Measurements from ENCODE around the gene PALS1. TPM values are rescaled to one million over a fixed set of nuclear protein-coding genes. Genes with fewer than 3 reads are reported as not detected.

PALS1 gene
- total and polyA plus RNA-seq, 5 donors: 4.3 to 16.7 (median 15.6) TPM

DNA sequence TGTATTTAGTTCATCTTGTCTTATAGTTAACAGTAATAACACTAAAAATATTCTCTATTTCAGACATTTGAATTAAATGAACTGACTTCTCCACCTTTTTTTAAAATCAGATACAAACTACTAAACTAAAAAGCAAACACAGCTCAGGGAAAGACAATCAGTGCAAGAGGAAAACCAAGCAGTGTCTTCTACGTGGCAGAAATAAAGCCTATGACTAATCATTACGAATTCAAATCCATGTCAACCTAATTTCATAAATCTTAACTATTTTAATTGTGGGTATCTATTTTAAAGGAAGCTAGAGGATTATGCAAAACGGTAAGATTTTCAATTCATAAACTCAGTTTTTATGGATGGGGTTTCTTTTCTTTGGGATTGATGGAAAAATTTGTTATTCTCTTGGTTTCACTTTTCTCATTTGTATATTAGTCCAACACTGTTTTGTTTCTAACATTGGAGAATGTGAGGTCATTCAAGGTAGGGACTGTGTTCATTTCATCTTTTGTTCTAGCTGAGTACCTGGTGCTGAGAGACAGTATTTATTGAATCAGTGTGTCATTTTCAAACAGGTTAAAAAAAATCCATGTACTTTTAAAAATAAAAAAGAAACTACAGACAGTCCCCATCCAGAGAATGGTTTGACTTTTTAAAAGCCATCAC, 12.8 kb upstream of the PALS1 start:
- 80% methylated on average over 3 of the region's 3 CpGs for WGBS
- no peak for DNase-seq
- H3K9me3 ChIP-seq (ENCODE audit: control insufficient read depth, low read length): no peaks in the 10 kb centered on the region
- H3K4me3 ChIP-seq (ENCODE audit: low read length): no peak overlapping the region
- no peaks in the 10 kb centered on the region for H3K27me3 ChIP-seq (ENCODE audit: control insufficient read depth, insufficient read depth)
- no peak for ATAC-seq
- no peaks in the 10 kb centered on the region for H3K4me1 ChIP-seq (ENCODE audit: control insufficient read depth, insufficient read depth, low read length)
- no peak overlapping the region for H3K27ac ChIP-seq (ENCODE audit: low read length)
- intact Hi-C loops (cut with DNase I): no loop called here

GRCh38 chr14:67232066-67232465, 9.2 kb upstream of the PALS1 start:
- H3K27ac ChIP-seq (ENCODE audit: low read length): no peak overlapping the region
- H3K4me1 ChIP-seq (ENCODE audit: control insufficient read depth, insufficient read depth, low read length): no peaks in the 10 kb centered on the region
- no peaks in the 10 kb centered on the region for H3K9me3 ChIP-seq (ENCODE audit: control insufficient read depth, low read length)
- intact Hi-C loops (cut with DNase I): no loop called here
- H3K27me3 ChIP-seq (ENCODE audit: control insufficient read depth, insufficient read depth): no peaks in the 10 kb centered on the region
- 94% methylated on average over 2 of the region's 2 CpGs for WGBS
- no peak for DNase-seq
- H3K4me3 ChIP-seq (ENCODE audit: low read length): no peak overlapping the region
- ATAC-seq: no peak

DNA sequence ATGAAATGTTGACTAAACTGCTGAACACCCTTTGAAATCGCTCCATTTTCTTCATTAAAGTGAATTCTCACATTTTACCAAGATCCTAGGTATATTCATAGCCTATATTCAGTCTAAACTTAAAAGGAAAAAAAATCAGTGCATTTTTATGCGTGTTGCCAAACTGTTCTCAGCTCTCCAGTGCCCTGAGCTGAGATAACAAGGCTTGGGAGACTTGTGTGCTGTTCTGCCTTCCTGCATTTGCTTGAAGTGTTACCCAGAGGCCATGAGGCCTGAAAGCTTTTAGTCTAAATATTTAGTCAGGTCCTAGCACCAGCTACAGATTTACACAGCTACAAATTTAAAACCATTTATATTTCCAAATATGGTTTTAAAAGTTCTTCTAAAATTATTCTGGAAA, 8.6 kb upstream of the PALS1 start:
- no peak for ATAC-seq
- no peaks in the 10 kb centered on the region for H3K9me3 ChIP-seq (ENCODE audit: control insufficient read depth, low read length)
- 58% methylated on average over 2 of the region's 2 CpGs for WGBS
- H3K27ac ChIP-seq (ENCODE audit: low read length): no peak overlapping the region
- no peak for DNase-seq
- H3K4me3 ChIP-seq (ENCODE audit: low read length): no peak overlapping the region
- no peaks in the 10 kb centered on the region for H3K27me3 ChIP-seq (ENCODE audit: control insufficient read depth, insufficient read depth)
- intact Hi-C loops (cut with DNase I): no loop called here
- H3K4me1 ChIP-seq (ENCODE audit: control insufficient read depth, insufficient read depth, low read length): no peaks in the 10 kb centered on the region

DNA sequence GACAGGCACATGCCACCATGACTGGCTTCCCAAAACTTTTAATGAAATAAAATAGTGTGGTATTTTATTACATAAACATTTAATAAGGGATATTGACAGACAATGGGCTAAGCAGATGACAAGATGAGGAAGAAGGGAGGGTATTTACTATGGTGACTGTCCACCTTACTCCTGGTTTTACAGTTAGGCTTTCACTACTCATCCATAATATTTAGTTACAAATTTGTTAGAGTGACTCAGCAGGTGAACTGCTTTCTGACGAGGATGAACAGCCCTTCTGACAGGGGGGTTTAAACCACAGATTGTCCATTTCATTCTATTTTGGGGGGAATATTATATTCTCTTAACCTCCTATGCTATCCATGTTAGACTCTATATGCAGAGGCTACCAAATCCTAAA, 3.6 kb upstream of the PALS1 start:
- Histone ChIP-seq H3K4me1 (ENCODE audit: control insufficient read depth, insufficient read depth, low read length) (no peaks in the 10 kb centered on the region), H3K27me3 (ENCODE audit: control insufficient read depth, insufficient read depth) (no peaks in the 10 kb centered on the region), H3K4me3 (ENCODE audit: low read length) (no peak overlapping the region), H3K9me3 (ENCODE audit: control insufficient read depth, low read length) (no peaks in the 10 kb centered on the region), H3K27ac (ENCODE audit: low read length) (no peak overlapping the region)
- ATAC-seq (no peak), DNase-seq (no peak)
- intact Hi-C loops (cut with DNase I): no loop called here
- 44% methylated on average over 1 of the region's 1 CpG for whole genome bisulfite sequencing

- no peaks in the 10 kb centered on the region for H3K4me1 ChIP-seq (ENCODE audit: control insufficient read depth, insufficient read depth, low read length)
- H3K9me3 ChIP-seq (ENCODE audit: control insufficient read depth, low read length): no peaks in the 10 kb centered on the region
- ATAC-seq (no peak), DNase-seq (no peak)
- H3K27ac ChIP-seq (ENCODE audit: low read length): no peak overlapping the region
- 91% methylated on average over 14 of the region's 14 CpGs for WGBS
- intact Hi-C loops (cut with DNase I): no loop called here
- H3K4me3 ChIP-seq (ENCODE audit: low read length): no peak overlapping the region
- H3K27me3 ChIP-seq (ENCODE audit: control insufficient read depth, insufficient read depth): no peaks in the 10 kb centered on the region
Observed at GRCh38 chr14:67239582-67239981, 1.7 kb upstream of the PALS1 start.

- no peaks in the 10 kb centered on the region for H3K4me1 ChIP-seq (ENCODE audit: control insufficient read depth, insufficient read depth, low read length)
- H3K27ac ChIP-seq (ENCODE audit: low read length): peak overlapping the region; percentile 57
- H3K4me3 ChIP-seq (ENCODE audit: low read length): peak overlapping the region; percentile 45
- 12% methylated on average over 23 of the region's 23 CpGs for WGBS
- DNase-seq (peak; percentile 56 to 83 (median 82)), ATAC-seq (peak; percentile 59 to 62)
- intact Hi-C loops (cut with DNase I): no loop called here
- no peaks in the 10 kb centered on the region for H3K27me3 ChIP-seq (ENCODE audit: control insufficient read depth, insufficient read depth)
- no peaks in the 10 kb centered on the region for H3K9me3 ChIP-seq (ENCODE audit: control insufficient read depth, low read length)
Observed at GRCh38 chr14:67240168-67240932, 885 bp upstream of the PALS1 start.

DNA sequence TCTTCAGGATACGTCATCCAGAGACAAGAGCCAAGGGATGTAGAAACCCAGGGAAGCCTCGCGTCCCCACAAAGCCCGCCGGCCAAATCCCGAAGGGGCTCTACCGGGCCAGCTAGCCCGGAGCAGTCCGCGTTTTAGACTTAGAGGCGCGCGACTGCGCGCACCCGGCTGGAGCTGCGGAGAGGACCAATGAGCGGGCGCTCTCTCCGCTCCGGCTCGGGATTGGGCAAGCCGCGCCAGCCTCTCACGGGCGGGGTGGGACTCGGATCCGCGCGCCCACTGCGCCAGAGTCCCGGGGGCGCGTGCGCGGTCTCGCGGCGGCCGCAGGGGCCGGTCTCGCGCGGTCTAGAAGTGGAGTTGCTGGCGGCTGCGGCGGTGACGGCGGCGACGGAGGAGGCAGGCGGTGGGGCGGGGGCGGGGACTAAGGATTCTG, 241 bp upstream of the PALS1 start:
- Histone ChIP-seq H3K9me3 (ENCODE audit: control insufficient read depth, low read length) (no peaks in the 10 kb centered on the region), H3K4me1 (ENCODE audit: control insufficient read depth, insufficient read depth, low read length) (no peaks in the 10 kb centered on the region), H3K27ac (ENCODE audit: low read length) (peak overlapping the region; percentile 57), H3K27me3 (ENCODE audit: control insufficient read depth, insufficient read depth) (no peaks in the 10 kb centered on the region), H3K4me3 (ENCODE audit: low read length) (peak overlapping the region; percentile 45)
- WGBS: under 1% methylated on average over 54 of the region's 54 CpGs
- ATAC-seq (peak; percentile 99), DNase-seq (peak; percentile 98 to 99 (median 99))
- intact Hi-C loops (cut with DNase I): no loop called here

- Histone ChIP-seq H3K27me3 (ENCODE audit: control insufficient read depth, insufficient read depth) (no peaks in the 10 kb centered on the region), H3K4me3 (ENCODE audit: low read length) (peak overlapping the region; percentile 45), H3K9me3 (ENCODE audit: control insufficient read depth, low read length) (no peaks in the 10 kb centered on the region), H3K27ac (ENCODE audit: low read length) (no peak overlapping the region), H3K4me1 (ENCODE audit: control insufficient read depth, insufficient read depth, low read length) (peaks cover 2% of the 10 kb centered on the region)
- ATAC-seq: no peak
- no peak for DNase-seq
- intact Hi-C loops (cut with DNase I): no loop called here
- WGBS: 11% methylated on average over 4 of the region's 4 CpGs
Observed at GRCh38 chr14:67242168-67242420, 859 bp downstream of the PALS1 start.

GRCh38 chr14:67245104-67245503, 3.9 kb downstream of the PALS1 start:
- H3K27ac ChIP-seq (ENCODE audit: low read length): no peak overlapping the region
- H3K4me1 ChIP-seq (ENCODE audit: control insufficient read depth, insufficient read depth, low read length): peaks cover 4% of the 10 kb centered on the region
- H3K4me3 ChIP-seq (ENCODE audit: low read length): no peak overlapping the region
- no peak for DNase-seq
- H3K9me3 ChIP-seq (ENCODE audit: control insufficient read depth, low read length): no peaks in the 10 kb centered on the region
- WGBS: 54% methylated on average over 1 of the region's 1 CpG
- intact Hi-C loops (cut with DNase I): no loop called here
- no peaks in the 10 kb centered on the region for H3K27me3 ChIP-seq (ENCODE audit: control insufficient read depth, insufficient read depth)
- no peak for ATAC-seq

- H3K9me3 ChIP-seq (ENCODE audit: control insufficient read depth, low read length): no peaks in the 10 kb centered on the region
- H3K27ac ChIP-seq (ENCODE audit: low read length): no peak overlapping the region
- over 99% methylated on average over 2 of the region's 2 CpGs for WGBS
- ATAC-seq: peak in 1 of 2 donors; percentile 60
- no peak for DNase-seq
- H3K4me3 ChIP-seq (ENCODE audit: low read length): no peak overlapping the region
- no peaks in the 10 kb centered on the region for H3K27me3 ChIP-seq (ENCODE audit: control insufficient read depth, insufficient read depth)
- peaks cover 7% of the 10 kb centered on the region for H3K4me1 ChIP-seq (ENCODE audit: control insufficient read depth, insufficient read depth, low read length)
- intact Hi-C loops (cut with DNase I): no loop called here
Observed at GRCh38 chr14:67251573-67252226, 10.5 kb downstream of the PALS1 start.

- 67% methylated on average over 2 of the region's 2 CpGs for WGBS
- intact Hi-C loops (cut with DNase I): no loop called here
- H3K9me3 ChIP-seq (ENCODE audit: control insufficient read depth, low read length): no peaks in the 10 kb centered on the region
- H3K4me3 ChIP-seq (ENCODE audit: low read length): no peak overlapping the region
- peaks cover 5% of the 10 kb centered on the region for H3K4me1 ChIP-seq (ENCODE audit: control insufficient read depth, insufficient read depth, low read length)
- ATAC-seq: no peak
- H3K27me3 ChIP-seq (ENCODE audit: control insufficient read depth, insufficient read depth): no peaks in the 10 kb centered on the region
- H3K27ac ChIP-seq (ENCODE audit: low read length): no peak overlapping the region
- no peak for DNase-seq
Observed at GRCh38 chr14:67253076-67253635, 11.9 kb downstream of the PALS1 start.
